DOHH2 (cell line): ENCODE data around the gene FUS.

ENCODE experiments used
- CTCF ChIP-seq: fragments of 200-600 bp; sonication (generic); IDR thresholded peaks from one replicate; pipeline ENCODE4 v1.5.1; 2014; ENCODE audit warnings: antibody characterized with exemption, mild to moderate bottlenecking, low read depth, low read length; ENCODE audit not compliant: poor library complexity, severe bottlenecking
- EZH2phosphoT487 ChIP-seq: fragments of 200-600 bp; sonication (generic); IDR thresholded peaks from 2 replicates; pipeline ENCODE4 v1.6.1; 2017; ENCODE audit warnings: borderline replicate concordance, mild to moderate bottlenecking, antibody characterized with exemption, low read length, moderate library complexity, mixed read lengths

DNA sequence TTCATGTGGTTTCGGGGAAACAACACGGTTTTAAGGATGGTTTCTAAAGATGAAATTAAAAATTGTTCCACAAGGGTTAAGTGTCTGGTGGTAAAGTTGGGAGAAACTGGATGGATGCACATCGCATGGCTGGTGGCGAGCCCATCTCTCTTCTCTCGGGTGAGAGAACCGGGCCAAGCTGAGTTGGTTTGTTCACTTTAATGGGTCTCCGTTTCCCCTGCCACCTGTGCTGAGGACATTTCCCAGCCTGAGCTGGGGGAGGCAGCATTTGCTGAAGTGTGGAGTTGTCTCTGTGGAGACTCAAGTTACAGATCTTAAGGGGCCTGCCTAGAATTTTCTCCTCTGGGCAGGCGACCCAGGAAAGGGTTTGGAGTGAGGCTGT lies 7.9 kb downstream of the FUS start:
- no peak for TF ChIP-seq CTCF
- TF ChIP-seq EZH2phosphoT487: no peak
